ENCODE data around the gene CTSL.

CTSL gene

DNA sequence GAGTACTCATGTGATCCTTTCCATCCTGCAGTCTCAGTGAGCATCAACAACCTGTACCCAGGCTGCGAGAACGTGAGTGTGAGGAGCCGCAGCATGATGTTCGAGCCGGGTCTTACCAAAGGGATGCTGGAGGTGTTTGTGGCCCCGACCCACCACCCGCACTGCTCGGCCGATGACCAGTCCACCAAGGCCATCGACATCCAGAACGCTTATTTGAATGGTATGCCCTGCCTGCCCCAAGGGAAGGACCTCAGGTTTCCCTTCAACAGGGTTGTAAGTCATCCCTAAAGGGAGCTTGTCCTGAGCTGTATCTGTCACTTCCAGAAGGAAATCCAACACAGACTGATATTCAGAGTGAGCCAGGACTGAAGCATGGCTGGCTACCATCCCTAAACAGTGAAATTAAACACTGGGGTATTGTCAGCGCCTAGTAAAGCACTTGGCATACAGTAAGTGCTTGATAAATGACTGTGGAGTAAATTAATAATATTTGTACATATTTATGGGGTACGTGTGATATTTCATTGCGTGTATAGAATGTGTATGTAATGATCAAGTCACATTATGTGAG lies 39.3 kb upstream of the CTSL start:
- TF ChIP-seq, protein P1, sequence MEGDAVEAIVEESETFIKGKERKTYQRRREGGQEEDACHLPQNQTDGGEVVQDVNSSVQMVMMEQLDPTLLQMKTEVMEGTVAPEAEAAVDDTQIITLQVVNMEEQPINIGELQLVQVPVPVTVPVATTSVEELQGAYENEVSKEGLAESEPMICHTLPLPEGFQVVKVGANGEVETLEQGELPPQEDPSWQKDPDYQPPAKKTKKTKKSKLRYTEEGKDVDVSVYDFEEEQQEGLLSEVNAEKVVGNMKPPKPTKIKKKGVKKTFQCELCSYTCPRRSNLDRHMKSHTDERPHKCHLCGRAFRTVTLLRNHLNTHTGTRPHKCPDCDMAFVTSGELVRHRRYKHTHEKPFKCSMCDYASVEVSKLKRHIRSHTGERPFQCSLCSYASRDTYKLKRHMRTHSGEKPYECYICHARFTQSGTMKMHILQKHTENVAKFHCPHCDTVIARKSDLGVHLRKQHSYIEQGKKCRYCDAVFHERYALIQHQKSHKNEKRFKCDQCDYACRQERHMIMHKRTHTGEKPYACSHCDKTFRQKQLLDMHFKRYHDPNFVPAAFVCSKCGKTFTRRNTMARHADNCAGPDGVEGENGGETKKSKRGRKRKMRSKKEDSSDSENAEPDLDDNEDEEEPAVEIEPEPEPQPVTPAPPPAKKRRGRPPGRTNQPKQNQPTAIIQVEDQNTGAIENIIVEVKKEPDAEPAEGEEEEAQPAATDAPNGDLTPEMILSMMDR (IDR thresholded peaks at IDR 0.05; ENCODE audit: control extremely low read depth, extremely low read depth, low read depth, missing control alignments): no peak
- no peak for DNase-seq (ENCODE audit: extremely low spot score)
- POLR2A ChIA-PET: no interaction called here
- CTCF ChIA-PET: no interaction called here

DNA sequence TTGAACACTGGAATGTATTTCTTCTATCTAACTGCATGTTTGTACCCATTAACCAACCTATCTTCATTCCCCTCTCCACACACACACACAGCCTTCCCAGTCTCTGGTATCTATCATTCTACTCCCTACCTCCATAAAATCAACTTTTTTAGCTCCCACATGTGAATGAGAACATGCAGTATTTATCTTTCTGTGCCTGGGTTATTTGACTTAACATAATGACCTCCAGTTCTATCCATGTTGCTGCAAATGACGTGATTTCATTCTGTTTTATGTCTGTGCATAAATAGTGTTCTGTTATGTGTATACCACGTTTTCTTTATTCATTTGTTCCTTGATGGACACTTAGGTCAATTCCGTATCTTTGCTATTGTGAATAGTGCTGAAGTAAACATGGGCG lies 38.7 kb upstream of the CTSL start:
- TF ChIP-seq, protein P1 (IDR thresholded peaks at IDR 0.05; ENCODE audit: control extremely low read depth, extremely low read depth, low read depth, missing control alignments): no peak
- CTCF ChIA-PET: no interaction called here
- POLR2A ChIA-PET: no interaction called here
- no peak for DNase-seq (ENCODE audit: extremely low spot score)

DNA sequence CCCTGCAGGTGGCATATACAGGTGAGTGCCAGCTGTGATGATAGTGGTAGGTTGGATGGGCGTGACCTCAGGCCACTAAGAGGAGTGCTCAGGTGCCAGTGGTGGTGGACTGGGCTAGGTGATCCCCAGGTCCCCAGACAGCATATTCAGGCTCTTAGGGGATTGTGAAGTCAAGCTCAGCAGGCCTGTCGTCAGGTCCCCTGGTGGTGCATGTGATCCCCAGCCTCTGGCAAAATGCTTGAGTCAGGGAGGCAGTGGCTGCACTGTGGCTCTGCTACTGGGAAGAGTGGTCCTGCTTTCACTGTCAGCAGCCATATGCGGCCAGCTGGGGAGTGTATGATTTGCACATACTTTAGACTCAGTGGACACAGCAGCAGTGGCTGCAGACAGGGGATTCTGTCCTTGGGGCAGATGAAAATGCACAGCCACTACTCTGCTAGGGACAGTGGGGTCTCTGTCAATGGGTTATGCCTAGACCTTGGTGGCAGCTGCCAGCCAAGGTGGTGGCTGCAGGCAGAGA lies 31.6 kb upstream of the CTSL start:
- ChIA-PET POLR2A (no interaction called here), CTCF (interaction anchor here (2.5 kb wide), 1 partner anchor 10 kb away, joined by 10 read pairs; no protein-coding TSS in a partner anchor)
- no peak for DNase-seq (ENCODE audit: extremely low spot score)
- TF ChIP-seq, protein P1 (IDR thresholded peaks at IDR 0.05; ENCODE audit: control extremely low read depth, extremely low read depth, low read depth, missing control alignments): no peak

DNA sequence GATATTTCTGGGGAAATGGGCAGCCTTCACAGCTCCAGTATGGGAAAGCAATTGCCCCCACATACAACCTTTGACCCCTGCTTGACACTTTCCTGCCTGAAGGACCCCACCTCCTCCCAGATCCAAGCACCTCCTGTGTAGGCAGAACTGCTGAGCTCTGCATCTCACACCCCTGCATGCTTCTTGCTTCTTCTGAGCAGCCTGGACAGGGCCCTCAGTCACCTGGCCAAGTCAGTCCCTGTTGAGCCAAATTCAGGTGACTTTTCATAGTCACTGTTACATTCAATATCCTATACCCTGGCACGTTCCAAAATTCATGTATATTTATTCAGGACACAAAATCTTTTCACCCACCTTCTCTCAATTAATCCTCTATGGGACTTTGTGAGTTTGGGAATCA lies 30.4 kb upstream of the CTSL start:
- CTCF ChIA-PET: interaction anchor here (2.5 kb wide), 1 partner anchor 11 kb away, joined by 10 read pairs; no protein-coding TSS in a partner anchor
- no peak for DNase-seq (ENCODE audit: extremely low spot score)
- TF ChIP-seq, protein P1 (IDR thresholded peaks at IDR 0.05; ENCODE audit: control extremely low read depth, extremely low read depth, low read depth, missing control alignments): no peak
- POLR2A ChIA-PET: no interaction called here

DNA sequence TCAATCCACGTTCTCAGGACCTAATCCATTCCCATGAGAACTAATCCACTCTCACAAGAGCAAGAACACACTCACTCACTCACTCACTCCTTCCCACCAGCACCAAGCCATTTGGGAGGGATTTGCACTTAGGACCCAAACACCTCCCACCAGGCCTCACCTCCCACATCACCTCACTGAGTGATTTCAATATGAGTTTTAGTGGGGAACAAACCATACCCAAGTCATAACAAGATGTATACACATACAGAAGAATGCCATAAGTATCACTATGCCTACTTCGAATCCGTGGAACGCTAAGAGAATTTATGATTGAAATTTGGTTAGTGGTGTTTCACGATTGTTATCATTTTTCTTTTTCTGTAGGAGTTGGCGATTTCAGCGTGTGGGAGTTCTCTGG lies 29.3 kb upstream of the CTSL start:
- DNase-seq (ENCODE audit: extremely low spot score): no peak
- TF ChIP-seq, protein P1 (IDR thresholded peaks at IDR 0.05; ENCODE audit: control extremely low read depth, extremely low read depth, low read depth, missing control alignments): no peak
- CTCF ChIA-PET: no interaction called here
- POLR2A ChIA-PET: no interaction called here

DNA sequence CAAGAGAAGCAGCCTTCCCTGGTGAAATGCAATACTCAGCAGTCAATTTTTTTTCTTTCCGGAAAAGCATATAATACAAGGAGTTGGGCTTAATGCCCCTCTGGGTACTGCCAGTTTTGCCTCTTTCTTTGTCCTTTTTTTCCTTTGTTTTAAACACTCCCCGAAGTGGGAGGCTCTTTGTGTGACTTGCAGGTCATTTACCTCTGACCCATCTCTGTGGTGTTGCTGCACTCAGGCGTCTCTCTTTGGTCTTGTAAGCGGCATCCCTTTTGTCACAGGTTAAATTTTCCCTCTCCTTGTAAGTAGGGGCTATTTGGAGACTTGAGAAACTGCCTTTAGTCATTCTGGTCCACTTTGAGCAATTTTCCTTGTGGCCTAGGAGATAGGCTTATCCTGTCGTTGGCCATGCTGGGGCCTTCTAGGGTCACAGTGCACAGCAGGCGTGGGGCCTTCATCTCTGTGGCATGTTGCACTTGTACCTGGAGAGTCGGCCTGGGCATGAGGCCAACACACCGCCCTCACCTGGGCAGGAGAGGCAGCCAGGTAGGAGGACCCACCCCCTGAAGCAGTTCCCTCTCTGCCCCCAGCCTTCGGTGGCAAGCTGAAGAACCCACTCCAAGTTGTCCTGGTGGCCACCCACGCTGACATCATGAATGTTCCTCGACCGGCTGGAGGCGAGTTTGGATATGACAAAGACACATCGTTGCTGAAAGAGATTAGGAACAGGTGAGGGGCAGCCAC lies 27.7 kb upstream of the CTSL start:
- DNase-seq (ENCODE audit: extremely low spot score): no peak
- CTCF ChIA-PET: interaction anchor here (1.1 kb wide), 1 partner anchor 9 kb away, joined by 3 read pairs; no protein-coding TSS in a partner anchor
- POLR2A ChIA-PET: no interaction called here
- TF ChIP-seq, protein P1 (IDR thresholded peaks at IDR 0.05; ENCODE audit: control extremely low read depth, extremely low read depth, low read depth, missing control alignments): no peak

Data from GM10248 (cell line).